GM12873 (cell line): ENCODE measurements around the gene MAML1.

Experiments
- TF ChIP-seq, protein P1 (sequence below): IDR thresholded peaks from 2 replicates; pipeline ENCODE4 v1.5.1; 2012; ENCODE audit warnings: low read depth, mild to moderate bottlenecking, moderate library complexity, low read length, control low read depth; ENCODE audit not compliant: insufficient read depth; ENCODE audit errors: missing control alignments

MAML1 gene

DNA sequence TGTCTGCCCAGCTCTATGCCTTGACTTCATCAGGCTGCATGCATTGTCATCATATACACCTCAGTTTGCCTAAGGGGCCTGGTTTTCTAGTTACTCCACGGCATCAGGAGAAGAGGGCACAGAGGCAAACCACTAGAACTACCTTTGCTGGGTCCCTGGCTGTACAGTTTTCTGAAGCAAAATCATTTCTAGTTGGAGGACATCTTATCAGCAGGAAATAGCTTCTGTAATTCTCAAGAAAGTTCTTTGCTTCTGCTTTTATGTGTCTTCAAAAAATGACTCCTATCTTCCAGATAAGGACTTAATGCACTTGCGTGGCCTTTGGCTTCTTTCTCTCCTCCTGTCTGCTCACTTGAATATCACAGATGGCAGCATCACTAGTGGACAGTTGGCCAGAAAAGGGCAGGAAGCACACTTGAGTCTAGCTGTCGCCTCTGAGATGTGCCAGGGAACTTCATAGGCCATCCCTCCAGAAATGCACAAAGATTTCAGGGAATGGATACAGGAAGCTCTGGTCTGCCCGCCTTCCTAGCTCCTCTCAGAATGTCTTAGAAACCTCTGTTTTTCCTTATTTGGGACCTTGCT lies 38.8 kb downstream of the MAML1 start:
- TF ChIP-seq, protein P1, sequence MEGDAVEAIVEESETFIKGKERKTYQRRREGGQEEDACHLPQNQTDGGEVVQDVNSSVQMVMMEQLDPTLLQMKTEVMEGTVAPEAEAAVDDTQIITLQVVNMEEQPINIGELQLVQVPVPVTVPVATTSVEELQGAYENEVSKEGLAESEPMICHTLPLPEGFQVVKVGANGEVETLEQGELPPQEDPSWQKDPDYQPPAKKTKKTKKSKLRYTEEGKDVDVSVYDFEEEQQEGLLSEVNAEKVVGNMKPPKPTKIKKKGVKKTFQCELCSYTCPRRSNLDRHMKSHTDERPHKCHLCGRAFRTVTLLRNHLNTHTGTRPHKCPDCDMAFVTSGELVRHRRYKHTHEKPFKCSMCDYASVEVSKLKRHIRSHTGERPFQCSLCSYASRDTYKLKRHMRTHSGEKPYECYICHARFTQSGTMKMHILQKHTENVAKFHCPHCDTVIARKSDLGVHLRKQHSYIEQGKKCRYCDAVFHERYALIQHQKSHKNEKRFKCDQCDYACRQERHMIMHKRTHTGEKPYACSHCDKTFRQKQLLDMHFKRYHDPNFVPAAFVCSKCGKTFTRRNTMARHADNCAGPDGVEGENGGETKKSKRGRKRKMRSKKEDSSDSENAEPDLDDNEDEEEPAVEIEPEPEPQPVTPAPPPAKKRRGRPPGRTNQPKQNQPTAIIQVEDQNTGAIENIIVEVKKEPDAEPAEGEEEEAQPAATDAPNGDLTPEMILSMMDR = no peak

DNA sequence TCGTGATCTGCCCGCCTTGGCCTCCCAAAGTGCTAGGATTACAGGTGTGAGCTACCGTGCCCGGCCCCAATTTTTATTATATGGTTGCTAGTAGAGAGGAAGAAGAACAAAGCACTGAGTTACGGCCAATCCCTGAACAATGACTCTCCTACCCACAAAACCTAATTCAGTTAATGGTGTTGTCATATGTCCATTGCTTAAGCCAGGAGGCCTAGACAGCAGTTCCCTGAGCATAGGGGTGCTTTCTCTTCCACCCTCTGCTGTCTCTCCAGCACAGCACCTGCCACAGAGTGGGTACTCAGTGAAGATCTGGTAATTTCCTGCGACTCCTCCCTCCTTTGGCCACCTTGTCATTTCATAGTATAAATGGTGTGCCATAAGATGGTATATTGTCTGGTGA lies 39.7 kb downstream of the MAML1 start:
- TF ChIP-seq, protein P1 = no peak

DNA sequence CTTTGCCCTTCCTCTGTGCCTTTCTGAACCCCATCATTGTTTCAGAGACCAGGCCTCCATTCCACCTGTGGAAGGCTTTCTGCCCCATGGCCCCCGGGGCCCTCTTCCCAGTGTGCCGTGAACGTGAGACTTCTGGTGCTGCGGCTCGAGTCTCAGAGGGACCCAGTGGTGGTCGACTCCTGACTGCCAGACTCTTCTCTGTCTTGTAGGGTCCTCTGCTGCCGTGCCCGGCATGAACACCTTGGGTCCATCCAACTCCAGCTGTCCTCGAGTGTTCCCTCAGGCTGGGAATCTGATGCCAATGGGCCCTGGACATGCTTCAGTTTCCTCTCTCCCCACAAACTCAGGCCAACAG lies 41.0 kb downstream of the MAML1 start:
- TF ChIP-seq, protein P1 = no peak

DNA sequence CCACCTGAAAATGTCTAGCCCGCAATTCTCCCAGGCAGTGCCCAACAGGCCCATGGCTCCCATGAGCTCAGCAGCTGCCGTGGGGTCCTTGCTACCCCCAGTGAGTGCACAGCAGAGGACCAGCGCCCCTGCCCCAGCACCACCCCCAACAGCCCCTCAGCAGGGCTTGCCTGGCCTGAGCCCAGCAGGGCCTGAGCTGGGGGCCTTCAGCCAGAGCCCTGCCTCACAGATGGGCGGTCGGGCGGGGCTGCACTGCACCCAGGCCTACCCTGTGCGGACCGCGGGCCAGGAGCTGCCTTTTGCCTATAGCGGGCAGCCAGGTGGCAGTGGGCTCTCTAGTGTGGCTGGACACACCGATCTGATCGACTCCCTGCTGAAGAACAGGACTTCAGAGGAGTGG lies 41.8 kb downstream of the MAML1 start:
- TF ChIP-seq, protein P1 = no peak

DNA sequence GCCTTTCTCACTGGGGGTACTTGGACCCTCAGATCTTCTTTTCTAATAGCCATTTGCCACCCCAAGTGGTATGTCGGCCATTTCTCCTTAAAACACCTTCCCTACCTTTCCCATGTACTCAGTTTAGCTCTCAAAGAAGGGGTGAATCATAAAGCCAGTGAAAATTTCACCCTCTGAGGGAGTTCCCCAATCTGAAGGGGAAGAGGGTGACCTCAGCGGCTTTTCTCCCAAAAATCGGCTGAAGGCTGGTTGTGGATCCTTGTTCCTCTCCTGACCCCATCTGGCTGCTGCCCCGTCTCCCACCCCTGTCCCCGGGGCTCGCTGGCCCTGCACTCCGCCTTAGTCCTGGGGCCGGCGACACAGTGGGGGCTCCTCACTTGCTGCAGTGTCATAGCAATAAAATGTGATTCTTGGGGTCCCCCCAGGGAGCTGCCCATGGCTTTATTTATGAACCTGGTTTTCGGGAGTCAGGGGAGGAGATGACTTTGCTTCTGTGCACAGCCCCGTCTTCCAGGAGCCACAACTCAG lies 43.9 kb downstream of the MAML1 start:
- TF ChIP-seq, protein P1 = no peak

DNA sequence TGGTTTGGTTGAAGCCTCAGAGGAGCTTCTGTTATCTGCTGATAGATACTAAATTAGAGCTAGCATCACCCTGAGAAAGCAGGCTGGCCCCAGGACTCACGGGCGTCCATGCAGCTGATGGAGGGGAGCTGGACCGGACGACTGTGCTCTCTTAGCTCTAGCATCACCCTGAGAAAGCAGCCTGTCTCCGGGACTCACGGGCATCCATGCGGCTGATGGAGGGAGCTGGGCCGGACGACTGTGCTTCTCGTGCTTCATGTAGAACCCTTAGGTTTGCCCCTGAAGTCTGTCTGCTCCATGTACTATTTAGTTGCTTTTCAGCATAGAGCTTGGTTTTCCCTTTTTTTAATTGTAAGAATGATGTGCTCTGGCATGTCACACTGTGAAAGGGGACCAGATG lies 44.8 kb downstream of the MAML1 start:
- TF ChIP-seq, protein P1 = no peak

DNA sequence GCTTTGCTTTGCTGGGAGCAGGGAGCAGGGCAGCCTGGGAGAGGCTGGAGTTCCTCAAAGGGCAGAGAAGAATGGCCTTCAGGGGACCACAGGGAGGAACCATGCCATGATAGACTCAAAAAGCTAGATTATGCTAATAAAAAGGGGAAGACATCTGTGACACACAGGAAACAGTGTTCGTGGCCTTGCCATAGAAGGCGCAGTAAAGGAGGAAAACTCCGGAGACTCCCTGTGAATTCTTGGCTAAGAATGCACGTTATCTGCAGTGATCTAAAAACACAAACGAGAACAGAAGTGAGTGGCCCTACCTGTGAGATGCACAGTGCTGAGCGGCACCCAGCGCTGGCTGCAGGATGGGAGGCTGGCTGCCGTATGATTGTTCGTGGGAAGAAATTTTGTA lies 45.3 kb downstream of the MAML1 start:
- TF ChIP-seq, protein P1 = no peak
